ENCODE data around the gene CELF6. TPM values are rescaled to one million over a fixed set of nuclear protein-coding genes. Genes with fewer than 3 reads are reported as not detected.

The CELF6 gene
- total and polyA plus RNA-seq, 4 donors = 0.25 to 7.7 (median 1.5) TPM

- Histone ChIP-seq H3K36me3 (ENCODE audit: control insufficient read depth in 1 of 2, insufficient read depth in 2 of 2, low read length in 1 of 2) (no peaks in the 10 kb centered on the region), H3K4me3 (ENCODE audit: low read length in 2 of 2) (peak within 1 kb of the TSS; percentile 73 to 94), H3K27me3 (ENCODE audit: control insufficient read depth in 1 of 2, insufficient read depth in 2 of 2, low read length in 1 of 2) (no peaks in the 10 kb centered on the region), H3K4me1 (ENCODE audit: control insufficient read depth in 1 of 2, insufficient read depth in 2 of 2, low read length in 2 of 2) (no peaks in the 10 kb centered on the region), H3K27ac (ENCODE audit: low read depth in 1 of 2, low read length in 2 of 2) (peak within 1 kb of the TSS; percentile 7 to 37), H3K9me3 (ENCODE audit: control insufficient read depth, low read length) (no peaks in the 10 kb centered on the region)
- intact Hi-C loops (cut with DNase I) = loop anchor here (2.0 to 5.0 kb wide), 2 partner anchors 42 to 75 kb away; partner anchors contain the start of genes PKM (in 2 of the 2) and GRAMD2A (in 1 of the 2)
- ATAC-seq (ENCODE audit: low FRiP score) (peak; percentile 100), DNase-seq (peak; percentile 100)
- 1% methylated on average over 62 to 82 of the region's 82 CpGs for WGBS, 2 donors
Measured at GRCh38 chr15:72272213-72272996, 47.6 kb downstream of the CELF6 start, which contains the start of gene PARP6. Gene PARP6, minus strand, starts transcription at chr15:72272554. Its CDS starts 5,077 bp downstream, at chr15:72267477.

- Histone ChIP-seq H3K27me3 (ENCODE audit: control insufficient read depth in 1 of 2, insufficient read depth in 2 of 2, low read length in 1 of 2) (no peaks in the 10 kb centered on the region), H3K4me1 (ENCODE audit: control insufficient read depth in 1 of 2, insufficient read depth in 2 of 2, low read length in 2 of 2) (no peaks in the 10 kb centered on the region), H3K9me3 (ENCODE audit: control insufficient read depth, low read length) (no peaks in the 10 kb centered on the region), H3K36me3 (ENCODE audit: control insufficient read depth in 1 of 2, insufficient read depth in 2 of 2, low read length in 1 of 2) (peaks cover 0 to 2% of the 10 kb centered on the region in 2 donors), H3K4me3 (ENCODE audit: low read length in 2 of 2) (peak overlapping the region; percentile 73 to 94), H3K27ac (ENCODE audit: low read depth in 1 of 2, low read length in 2 of 2) (peak overlapping the region; percentile 7 to 37)
- DNase-seq (no peak), ATAC-seq (ENCODE audit: low FRiP score) (no peak)
- WGBS, 2 donors = 1 to 3% methylated on average over 12 to 13 of the region's 13 CpGs
- intact Hi-C loops (cut with DNase I) = loop anchor here (2.0 to 5.0 kb wide), 2 partner anchors 41 to 75 kb away; partner anchors contain the start of genes PKM (in 2 of the 2) and GRAMD2A (in 1 of the 2)
Measured at GRCh38 chr15:72271895-72272212, 48.1 kb downstream of the CELF6 start.

- ATAC-seq (ENCODE audit: low FRiP score) = no peak
- intact Hi-C loops (cut with DNase I) = loop anchor here in 1 of 2 donors (5.0 kb wide), 1 partner anchor 74 kb away; the partner anchor contains the start of gene GRAMD2A
- WGBS, 2 donors = 72 to 75% methylated on average over 4 of the region's 4 CpGs
- no peak for DNase-seq
- Histone ChIP-seq H3K4me1 (ENCODE audit: control insufficient read depth in 1 of 2, insufficient read depth in 2 of 2, low read length in 2 of 2) (no peaks in the 10 kb centered on the region), H3K9me3 (ENCODE audit: control insufficient read depth, low read length) (no peaks in the 10 kb centered on the region), H3K36me3 (ENCODE audit: control insufficient read depth in 1 of 2, insufficient read depth in 2 of 2, low read length in 1 of 2) (peaks cover under 1 to 4% of the 10 kb centered on the region in 2 donors), H3K27me3 (ENCODE audit: control insufficient read depth in 1 of 2, insufficient read depth in 2 of 2, low read length in 1 of 2) (no peaks in the 10 kb centered on the region), H3K27ac (ENCODE audit: low read depth in 1 of 2, low read length in 2 of 2) (no peak overlapping the region), H3K4me3 (ENCODE audit: low read length in 2 of 2) (no peak overlapping the region)
Measured at GRCh38 chr15:72271221-72271620, 48.7 kb downstream of the CELF6 start.

GRCh38 chr15:72269739-72270138, 50.2 kb downstream of the CELF6 start:
- ATAC-seq (ENCODE audit: low FRiP score) (no peak), DNase-seq (no peak)
- 80 to 90% methylated on average over 4 of the region's 4 CpGs for WGBS, 2 donors
- Histone ChIP-seq H3K9me3 (ENCODE audit: control insufficient read depth, low read length) (no peaks in the 10 kb centered on the region), H3K4me1 (ENCODE audit: control insufficient read depth in 1 of 2, insufficient read depth in 2 of 2, low read length in 2 of 2) (no peaks in the 10 kb centered on the region), H3K27me3 (ENCODE audit: control insufficient read depth in 1 of 2, insufficient read depth in 2 of 2, low read length in 1 of 2) (no peaks in the 10 kb centered on the region), H3K36me3 (ENCODE audit: control insufficient read depth in 1 of 2, insufficient read depth in 2 of 2, low read length in 1 of 2) (peaks cover 8 to 14% of the 10 kb centered on the region in 2 donors), H3K4me3 (ENCODE audit: low read length in 2 of 2) (no peak overlapping the region), H3K27ac (ENCODE audit: low read depth in 1 of 2, low read length in 2 of 2) (no peak overlapping the region)
- intact Hi-C loops (cut with DNase I) = loop anchor here in 1 of 2 donors (5.0 kb wide), 1 partner anchor 72 kb away; the partner anchor contains the start of gene GRAMD2A

GRCh38 chr15:72265031-72265430, 54.9 kb downstream of the CELF6 start:
- WGBS, 2 donors = 92% methylated on average over 5 of the region's 5 CpGs
- intact Hi-C loops (cut with DNase I) = no loop called here

GRCh38 chr15:72252663-72253299, 67.2 kb downstream of the CELF6 start:
- ATAC-seq (ENCODE audit: low FRiP score) (no peak), DNase-seq (no peak)
- no peaks in the 10 kb centered on the region for H3K9me3 ChIP-seq (ENCODE audit: control insufficient read depth, low read length)
- H3K27me3 ChIP-seq (ENCODE audit: control insufficient read depth in 1 of 2, insufficient read depth in 2 of 2, low read length in 1 of 2) = no peaks in the 10 kb centered on the region
- 94 to 95% methylated on average over 10 of the region's 10 CpGs for WGBS, 2 donors
- peaks cover 21 to 25% of the 10 kb centered on the region in 2 donors for H3K36me3 ChIP-seq (ENCODE audit: control insufficient read depth in 1 of 2, insufficient read depth in 2 of 2, low read length in 1 of 2)
- no peaks in the 10 kb centered on the region for H3K4me1 ChIP-seq (ENCODE audit: control insufficient read depth in 1 of 2, insufficient read depth in 2 of 2, low read length in 2 of 2)
- no peak overlapping the region for H3K27ac ChIP-seq (ENCODE audit: low read depth in 1 of 2, low read length in 2 of 2)
- intact Hi-C loops (cut with DNase I) = no loop called here
- no peak overlapping the region for H3K4me3 ChIP-seq (ENCODE audit: low read length in 2 of 2)

More at GRCh38 chr15:72265031-72265430, 54.9 kb downstream of the CELF6 start:
- DNase-seq = no peak
- no peak for ATAC-seq (ENCODE audit: low FRiP score)
- H3K4me3 ChIP-seq (ENCODE audit: low read length in 2 of 2) = no peak overlapping the region
- H3K4me1 ChIP-seq (ENCODE audit: control insufficient read depth in 1 of 2, insufficient read depth in 2 of 2, low read length in 2 of 2) = no peaks in the 10 kb centered on the region
- no peak overlapping the region for H3K27ac ChIP-seq (ENCODE audit: low read depth in 1 of 2, low read length in 2 of 2)
- H3K27me3 ChIP-seq (ENCODE audit: control insufficient read depth in 1 of 2, insufficient read depth in 2 of 2, low read length in 1 of 2) = no peaks in the 10 kb centered on the region
- no peaks in the 10 kb centered on the region for H3K9me3 ChIP-seq (ENCODE audit: control insufficient read depth, low read length)
- peaks cover 20 to 23% of the 10 kb centered on the region in 2 donors for H3K36me3 ChIP-seq (ENCODE audit: control insufficient read depth in 1 of 2, insufficient read depth in 2 of 2, low read length in 1 of 2)

- ATAC-seq (ENCODE audit: low FRiP score) (no peak), DNase-seq (no peak)
- Histone ChIP-seq H3K27me3 (ENCODE audit: control insufficient read depth in 1 of 2, insufficient read depth in 2 of 2, low read length in 1 of 2) (no peaks in the 10 kb centered on the region), H3K36me3 (ENCODE audit: control insufficient read depth in 1 of 2, insufficient read depth in 2 of 2, low read length in 1 of 2) (peaks cover 16 to 19% of the 10 kb centered on the region in 2 donors), H3K4me3 (ENCODE audit: low read length in 2 of 2) (no peak overlapping the region), H3K27ac (ENCODE audit: low read depth in 1 of 2, low read length in 2 of 2) (no peak overlapping the region), H3K4me1 (ENCODE audit: control insufficient read depth in 1 of 2, insufficient read depth in 2 of 2, low read length in 2 of 2) (no peaks in the 10 kb centered on the region), H3K9me3 (ENCODE audit: control insufficient read depth, low read length) (no peaks in the 10 kb centered on the region)
- intact Hi-C loops (cut with DNase I) = no loop called here
- 76 to 85% methylated on average over 3 of the region's 3 CpGs for WGBS, 2 donors
Measured at GRCh38 chr15:72249142-72249810, 70.7 kb downstream of the CELF6 start.

GRCh38 chr15:72248514-72248913, 71.4 kb downstream of the CELF6 start:
- 94 to 100% methylated on average over 1 of the region's 1 CpG for WGBS, 2 donors
- H3K9me3 ChIP-seq (ENCODE audit: control insufficient read depth, low read length) = no peaks in the 10 kb centered on the region
- H3K27ac ChIP-seq (ENCODE audit: low read depth in 1 of 2, low read length in 2 of 2) = no peak overlapping the region
- intact Hi-C loops (cut with DNase I) = no loop called here
- H3K36me3 ChIP-seq (ENCODE audit: control insufficient read depth in 1 of 2, insufficient read depth in 2 of 2, low read length in 1 of 2) = peaks cover 15 to 17% of the 10 kb centered on the region in 2 donors
- no peak overlapping the region for H3K4me3 ChIP-seq (ENCODE audit: low read length in 2 of 2)
- no peak for ATAC-seq (ENCODE audit: low FRiP score)
- no peaks in the 10 kb centered on the region for H3K4me1 ChIP-seq (ENCODE audit: control insufficient read depth in 1 of 2, insufficient read depth in 2 of 2, low read length in 2 of 2)
- no peak for DNase-seq
- no peaks in the 10 kb centered on the region for H3K27me3 ChIP-seq (ENCODE audit: control insufficient read depth in 1 of 2, insufficient read depth in 2 of 2, low read length in 1 of 2)
